GM10847 (cell line): ENCODE data around the gene ZFAND2B.
A peak's percentile ranks its signal among the peaks of the same experiment; 100 is the strongest.

Experiments used
- POLR2A ChIP-seq: IDR thresholded peaks from 2 replicates; pipeline ENCODE4 v1.6.1; 2011; ENCODE audit not compliant: insufficient read length; ENCODE audit errors: extremely low read depth

The ZFAND2B gene

DNA sequence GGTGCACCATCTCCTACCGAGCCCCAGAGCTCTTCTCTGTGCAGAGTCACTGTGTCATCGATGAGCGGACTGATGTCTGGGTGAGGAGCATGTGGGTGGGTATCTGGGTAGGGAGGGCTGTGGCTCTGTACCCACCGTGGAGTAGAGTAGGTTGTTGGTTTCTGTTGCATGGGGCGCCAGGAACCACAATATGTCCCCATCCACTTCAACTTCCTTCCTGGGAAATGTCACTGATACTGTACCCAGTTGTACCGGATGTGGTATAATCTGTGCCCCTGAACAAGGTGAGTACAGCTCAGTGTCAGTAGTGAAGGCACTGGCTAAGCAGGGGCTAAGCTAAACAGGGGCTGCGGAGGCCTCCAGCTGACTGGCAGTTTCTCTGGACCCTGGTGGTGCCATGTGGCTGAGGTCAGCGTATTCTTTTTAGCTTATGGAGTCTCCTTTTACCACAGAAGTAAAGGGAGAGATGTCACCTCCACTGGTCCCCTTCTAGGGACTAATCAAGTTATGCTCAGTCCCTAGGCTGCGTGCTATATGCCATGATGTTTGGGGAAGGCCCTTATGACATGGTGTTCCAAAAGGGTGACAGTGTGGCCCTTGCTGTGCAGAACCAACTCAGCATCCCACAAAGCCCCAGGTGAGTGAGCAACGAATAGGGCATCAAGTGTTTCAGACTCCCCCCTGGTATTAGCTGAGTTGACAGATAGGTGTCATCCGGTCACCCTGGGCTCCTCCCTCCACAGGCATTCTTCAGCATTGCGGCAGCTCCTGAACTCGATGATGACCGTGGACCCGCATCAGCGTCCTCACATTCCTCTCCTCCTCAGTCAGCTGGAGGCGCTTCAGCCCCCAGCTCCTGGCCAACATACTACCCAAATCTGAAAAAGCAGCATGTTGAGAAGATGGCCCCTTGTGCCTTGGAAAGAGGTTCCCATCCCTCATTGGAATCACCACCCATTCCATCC, 41.4 kb downstream of the ZFAND2B start:
- no peak for TF ChIP-seq POLR2A

DNA sequence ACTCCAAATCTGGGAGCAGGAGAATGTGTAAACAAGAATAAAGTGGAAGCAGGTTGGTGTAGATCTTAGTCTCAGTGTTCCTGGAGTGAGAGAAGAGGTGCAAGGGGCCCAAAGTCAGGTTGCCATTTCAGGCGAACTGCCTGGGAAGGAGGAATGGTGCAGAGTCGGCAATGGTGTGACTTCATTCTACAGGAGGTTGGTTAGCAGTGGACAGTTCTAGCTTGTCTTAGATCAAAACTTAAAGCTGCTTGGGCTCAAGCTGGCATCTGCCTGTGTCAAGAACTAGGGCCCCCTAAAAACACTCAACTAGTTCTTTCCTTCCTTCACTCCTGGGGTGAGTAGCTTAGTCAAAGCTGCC, 42.2 kb downstream of the ZFAND2B start:
- TF ChIP-seq POLR2A = no peak

DNA sequence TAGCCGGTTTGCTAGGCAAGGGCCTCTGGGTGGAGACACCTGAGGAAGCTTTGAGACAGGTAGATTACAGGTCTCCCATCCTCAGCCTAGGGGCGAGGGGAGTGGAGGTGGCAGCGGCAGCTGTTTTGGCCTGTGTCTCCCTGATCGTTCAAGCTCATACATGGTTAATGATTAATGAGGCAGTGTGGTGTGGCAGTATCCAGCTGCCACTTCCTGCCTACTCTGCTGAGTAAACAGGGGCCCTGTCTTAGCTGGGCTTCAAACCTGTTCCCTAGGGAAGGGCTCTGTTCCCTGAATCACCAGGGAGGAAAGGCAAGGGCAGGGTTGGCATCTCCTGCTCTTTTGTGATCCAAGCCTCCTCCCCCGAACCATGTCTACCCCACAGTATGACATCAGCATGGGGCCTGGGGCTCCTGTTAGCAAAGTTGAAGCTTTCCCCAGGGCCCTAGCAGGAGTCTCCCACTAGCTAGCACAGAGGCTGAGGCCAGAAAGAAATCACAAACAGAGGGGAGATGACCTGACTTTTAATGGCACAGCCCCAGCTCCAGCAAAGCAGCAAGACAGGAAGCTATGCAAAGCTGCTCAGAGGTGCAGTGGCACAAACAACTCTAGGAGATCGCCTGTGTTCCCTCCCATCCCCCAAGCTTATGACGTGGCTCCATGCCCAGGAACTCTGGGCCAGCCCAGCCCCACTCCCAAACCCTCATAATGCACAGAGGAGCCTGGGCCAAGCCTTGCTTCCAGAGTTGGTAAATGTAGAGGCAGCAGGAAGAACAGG, 42.8 kb downstream of the ZFAND2B start:
- peak; percentile 18 for TF ChIP-seq POLR2A

DNA sequence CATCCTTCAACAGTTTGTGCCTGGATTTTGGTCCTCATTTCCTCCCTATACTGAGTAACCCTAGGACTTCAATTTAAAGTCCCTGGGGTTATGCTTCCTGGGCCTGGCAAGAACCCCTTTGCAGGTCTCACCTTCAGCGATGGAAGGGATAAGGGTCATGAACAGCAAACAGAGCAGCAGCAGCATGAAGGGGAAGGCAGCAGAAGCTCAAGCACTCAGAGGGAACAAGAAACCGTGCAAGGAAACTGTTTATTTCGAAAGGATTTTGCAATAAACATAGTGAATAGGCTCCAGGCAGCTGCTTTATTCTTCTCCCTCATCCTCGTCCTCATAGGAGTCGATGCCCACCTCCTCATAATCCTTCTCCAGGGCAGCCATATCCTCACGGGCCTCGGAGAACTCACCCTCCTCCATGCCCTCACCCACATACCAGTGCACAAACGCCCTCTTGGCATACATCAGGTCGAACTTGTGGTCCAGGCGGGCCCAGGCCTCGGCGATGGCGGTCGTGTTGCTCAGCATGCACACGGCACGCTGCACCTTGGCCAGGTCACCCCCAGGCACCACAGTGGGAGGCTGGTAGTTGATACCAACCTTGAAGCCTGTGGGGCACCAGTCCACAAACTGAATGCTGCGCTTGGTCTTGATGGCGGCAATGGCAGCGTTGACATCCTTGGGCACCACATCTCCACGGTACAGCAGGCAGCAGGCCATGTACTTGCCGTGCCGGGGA, 43.6 kb downstream of the ZFAND2B start:
- no peak for TF ChIP-seq POLR2A

DNA sequence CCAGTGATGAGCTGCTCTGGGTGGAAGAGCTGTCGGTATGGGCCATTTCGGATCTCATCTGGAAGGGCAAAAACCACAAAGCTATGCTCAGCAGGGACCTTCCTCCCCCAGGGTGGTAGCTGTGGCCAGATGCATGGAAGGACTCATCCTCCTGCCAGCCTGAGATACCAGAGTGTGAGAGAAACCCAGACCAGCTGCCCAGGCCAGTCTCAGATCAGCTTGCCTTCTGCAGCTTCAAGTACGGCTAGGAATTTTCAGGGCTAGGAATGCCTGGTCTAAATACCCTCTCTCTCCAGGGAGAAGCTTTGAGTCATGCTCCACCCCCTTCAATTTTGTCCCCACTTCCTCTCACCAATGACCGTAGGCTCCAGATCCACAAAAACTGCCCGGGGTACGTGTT, 45.1 kb downstream of the ZFAND2B start:
- TF ChIP-seq POLR2A = no peak

DNA sequence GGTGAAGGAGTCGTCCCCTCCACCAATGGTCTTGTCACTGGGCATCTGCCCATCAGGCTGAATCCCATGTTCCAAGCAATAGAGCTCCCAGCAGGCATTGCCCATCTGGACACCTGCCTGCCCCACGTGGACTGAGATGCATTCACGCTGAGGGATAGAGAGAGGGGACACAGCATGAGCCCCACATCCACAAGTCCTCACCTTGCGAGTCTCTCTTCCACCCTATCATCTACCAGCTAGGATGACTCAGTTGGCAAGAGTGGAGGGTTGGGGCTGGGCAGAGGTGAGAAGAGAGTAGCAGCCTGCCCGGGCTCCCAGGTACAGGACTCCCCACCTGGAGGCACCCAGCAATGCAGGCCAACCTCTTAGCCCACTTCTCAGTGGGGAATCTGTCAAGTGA, 45.5 kb downstream of the ZFAND2B start:
- TF ChIP-seq POLR2A = no peak

DNA sequence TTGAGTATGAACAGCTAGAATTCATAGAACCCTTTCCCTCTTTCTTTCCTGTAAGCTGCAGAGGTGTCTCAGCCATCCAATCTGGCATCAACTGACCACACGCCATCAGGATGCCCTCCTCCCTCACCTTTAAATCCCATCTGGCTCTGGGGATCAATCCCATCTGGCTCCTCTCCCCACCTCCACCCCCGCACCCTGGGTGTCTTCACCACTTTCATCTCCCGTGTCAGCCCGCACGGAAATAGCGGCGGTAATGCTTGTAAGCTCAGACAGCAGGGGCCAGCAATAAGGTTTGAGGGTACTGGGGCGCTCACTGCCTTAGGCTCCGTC, 46.0 kb downstream of the ZFAND2B start:
- no peak for TF ChIP-seq POLR2A

DNA sequence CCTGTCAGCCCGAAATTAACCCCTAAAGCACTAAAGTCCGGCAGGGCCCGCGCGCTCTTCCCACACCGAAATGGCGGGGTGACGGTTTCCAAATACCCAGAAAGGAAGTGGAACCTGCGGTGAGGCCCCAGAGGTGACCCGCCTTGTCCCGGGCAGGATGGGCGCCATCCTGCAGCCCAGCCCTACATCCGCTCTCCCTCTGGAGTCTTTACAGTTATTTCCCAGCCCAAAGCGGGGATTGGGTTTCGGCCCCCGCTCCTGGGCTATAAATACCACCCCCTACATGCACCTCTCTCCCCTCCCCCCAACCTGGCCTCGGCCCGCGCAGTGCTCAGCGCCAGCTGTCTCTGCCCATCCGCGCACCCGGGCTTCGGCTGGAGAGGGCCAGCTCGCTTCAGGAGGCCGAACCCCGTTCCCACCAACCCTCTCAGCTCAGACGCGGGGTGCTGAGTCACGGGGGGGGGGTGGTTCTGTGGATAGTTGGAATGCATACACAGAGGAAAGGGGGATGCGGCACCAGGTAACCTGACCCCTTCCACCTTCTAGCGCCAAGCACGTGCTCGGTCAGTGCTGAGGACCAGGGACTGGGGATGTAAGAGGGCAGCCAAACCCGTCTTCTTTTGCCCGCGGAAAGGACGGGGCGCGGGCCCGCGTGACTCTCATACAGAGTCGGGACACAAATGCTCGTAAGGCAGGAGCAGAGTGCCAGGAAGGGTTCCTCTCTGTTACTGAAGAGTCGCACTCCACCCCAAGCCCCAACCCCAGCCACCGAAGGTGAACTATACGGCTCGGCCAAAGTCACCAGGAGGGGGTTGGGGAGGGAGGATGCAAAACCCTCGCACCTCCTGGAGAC, 46.5 kb downstream of the ZFAND2B start, which contains the start of gene TUBA4B:
TUBA4B (plus strand) TSS at position 344 of the 853 bp plus-strand sequence; CDS start at position 509, 165 bp downstream.
- peak; percentile 3 for TF ChIP-seq POLR2A

DNA sequence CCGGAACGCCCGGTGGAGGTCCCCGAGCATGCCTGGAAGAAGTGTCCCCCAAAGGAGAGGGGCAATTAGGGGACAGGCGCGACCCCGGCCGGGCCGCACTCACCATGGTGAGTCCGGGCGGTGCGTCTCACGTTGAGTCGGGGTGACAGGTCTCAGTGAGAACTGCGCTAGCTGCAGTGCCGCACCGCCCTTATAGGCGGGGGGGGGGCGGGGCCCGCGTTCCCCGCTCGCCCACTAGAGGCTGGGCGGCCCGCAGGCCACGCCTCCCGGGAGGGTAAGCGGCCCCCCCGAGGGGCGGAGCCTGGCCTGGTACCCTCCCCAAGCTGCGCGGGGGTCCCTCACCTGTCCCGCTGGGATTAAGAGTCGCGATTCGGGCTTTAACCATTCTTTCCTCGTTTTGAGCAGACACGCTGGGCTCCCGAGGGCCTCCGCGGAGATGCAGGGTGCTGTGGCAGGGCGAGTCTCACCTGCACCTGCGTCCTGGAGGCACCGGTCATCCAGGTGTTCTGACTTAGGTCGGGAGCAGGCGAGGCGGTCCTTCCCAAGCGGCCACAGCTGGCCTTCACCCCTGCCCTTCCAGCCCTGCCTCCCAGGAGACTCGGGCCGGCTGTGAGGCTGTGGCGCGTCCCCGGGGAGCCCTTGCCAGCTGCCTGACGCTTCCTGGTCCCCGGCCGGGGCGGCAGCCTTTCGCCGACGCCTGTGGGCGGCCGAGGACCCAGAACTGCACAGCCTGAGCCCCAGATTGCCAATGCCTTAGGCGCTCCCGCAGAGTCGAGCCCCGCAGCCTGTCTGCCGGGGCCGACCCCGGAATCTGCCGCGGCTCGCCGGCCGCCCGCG, 47.4 kb downstream of the ZFAND2B start, which contains the start of gene TUBA4A:
TUBA4A (minus strand) TSS at position 166 of the 837 bp plus-strand sequence; CDS start at position 106, 60 bp downstream.
- TF ChIP-seq POLR2A = peak; percentile 99

DNA sequence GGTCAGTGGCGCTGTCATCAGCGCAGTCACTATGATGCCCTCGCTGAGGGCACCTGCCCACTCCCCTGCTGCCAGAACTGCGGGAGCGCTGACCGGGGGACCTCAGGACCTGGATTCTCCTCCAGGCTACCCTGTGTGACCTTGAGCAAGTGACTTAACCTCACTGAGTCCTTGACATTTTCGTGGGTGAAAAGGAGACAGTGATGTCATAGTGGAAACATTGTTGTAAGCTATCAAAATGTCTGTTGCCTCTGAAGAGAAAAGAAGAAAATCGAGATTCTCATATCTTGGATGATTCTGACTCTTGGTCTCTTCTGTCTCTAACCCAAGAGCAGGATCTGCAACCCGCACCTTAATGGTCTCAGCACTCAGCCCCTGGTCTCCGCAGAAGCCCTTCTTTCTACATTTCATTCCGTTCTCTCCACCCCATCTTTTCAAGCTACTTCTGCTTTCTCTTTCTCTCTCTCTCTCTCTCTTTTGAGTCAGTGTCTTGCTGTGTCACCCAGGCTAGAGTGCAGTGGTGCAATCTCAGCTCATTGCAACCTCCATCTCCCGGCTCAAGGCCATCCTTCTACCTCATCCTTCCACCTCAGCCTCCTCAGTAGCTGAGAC, 48.1 kb downstream of the ZFAND2B start:
- TF ChIP-seq POLR2A = no peak
